ENCODE data around the gene PAX2. TPM values are rescaled to one million over a fixed set of nuclear protein-coding genes. Genes with fewer than 3 reads are reported as not detected.

PAX2 gene
- total RNA-seq, 1 donor from 2014 or later: not detected

- DNase-seq (ENCODE audit: low read depth in 2 of 2): no peak
Observed at GRCh38 chr10:100724531-100725027, 20.8 kb upstream of the PAX2 start.

GRCh38 chr10:100725071-100725471, 20.3 kb upstream of the PAX2 start:
- DNase-seq (ENCODE audit: low read depth in 2 of 2): no peak

GRCh38 chr10:100725869-100726426, 19.4 kb upstream of the PAX2 start:
- DNase-seq (ENCODE audit: low read depth in 2 of 2): no peak

- DNase-seq (ENCODE audit: low read depth in 2 of 2): no peak
Observed at GRCh38 chr10:100727808-100728207, 17.6 kb upstream of the PAX2 start.

- peak in 1 of 2 donors; percentile 19 for DNase-seq (ENCODE audit: low read depth in 2 of 2)
Observed at GRCh38 chr10:100728928-100729861, 16.2 kb upstream of the PAX2 start.

- DNase-seq (ENCODE audit: low read depth in 2 of 2): no peak
Observed at GRCh38 chr10:100729862-100730724, 15.3 kb upstream of the PAX2 start.

- DNase-seq (ENCODE audit: low read depth in 2 of 2): no peak
Observed at GRCh38 chr10:100730725-100731406, 14.5 kb upstream of the PAX2 start.

GRCh38 chr10:100731407-100732240, 13.8 kb upstream of the PAX2 start:
- no peak for DNase-seq (ENCODE audit: low read depth in 2 of 2)

- no peak for DNase-seq (ENCODE audit: low read depth in 2 of 2)
Observed at GRCh38 chr10:100732241-100732596, 13.2 kb upstream of the PAX2 start.

GRCh38 chr10:100733329-100733728, 12.1 kb upstream of the PAX2 start:
- DNase-seq (ENCODE audit: low read depth in 2 of 2): no peak

GRCh38 chr10:100734295-100735086, 10.9 kb upstream of the PAX2 start:
- no peak for DNase-seq (ENCODE audit: low read depth in 2 of 2)

- DNase-seq (ENCODE audit: low read depth in 2 of 2): no peak
Observed at GRCh38 chr10:100735087-100735336, 10.4 kb upstream of the PAX2 start.

- DNase-seq (ENCODE audit: low read depth in 2 of 2): no peak
Observed at GRCh38 chr10:100735337-100736143, 9.8 kb upstream of the PAX2 start.

GRCh38 chr10:100736144-100736808, 9.1 kb upstream of the PAX2 start:
- no peak for DNase-seq (ENCODE audit: low read depth in 2 of 2)

GRCh38 chr10:100736809-100737354, 8.5 kb upstream of the PAX2 start:
- no peak for DNase-seq (ENCODE audit: low read depth in 2 of 2)

- no peak for DNase-seq (ENCODE audit: low read depth in 2 of 2)
Observed at GRCh38 chr10:100737355-100738054, 7.9 kb upstream of the PAX2 start.

GRCh38 chr10:100738055-100738827, 7.1 kb upstream of the PAX2 start:
- DNase-seq (ENCODE audit: low read depth in 2 of 2): no peak
